ENCODE measurements around the gene HTR4. TPM values are rescaled to one million over a fixed set of nuclear protein-coding genes. Genes with fewer than 3 reads are reported as not detected.

Gene HTR4
- total and polyA plus RNA-seq, 2 of the 4 experiments (the other 2 are of a cell fraction): not detected

DNA sequence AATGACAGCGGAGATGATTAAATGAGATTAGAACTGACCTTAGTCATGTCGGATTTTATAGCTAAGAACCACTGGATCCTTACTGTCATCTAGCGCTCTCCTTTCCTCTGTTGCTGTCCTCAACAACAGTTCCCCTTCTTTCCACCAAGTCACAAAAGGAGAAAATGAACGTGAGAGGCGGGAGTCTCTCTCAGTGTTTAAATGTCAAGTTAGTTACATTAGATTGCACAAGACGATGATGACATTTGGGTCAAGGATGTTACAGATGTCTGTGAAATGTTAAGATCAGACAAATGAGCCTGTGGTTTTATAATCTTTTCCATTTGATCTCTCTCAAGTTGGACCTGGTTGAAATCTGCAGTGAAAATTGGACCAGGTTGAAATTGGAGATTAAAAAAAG lies 217.1 kb downstream of the HTR4 start:
- Histone ChIP-seq H3K4me1 (ENCODE audit: control insufficient read depth, insufficient read depth, low read length) (no peaks in the 10 kb centered on the region), H3K14ac (replicated peaks; ENCODE audit: low read depth, low read length) (no peak overlapping the region), H3K36me3 (ENCODE audit: control insufficient read depth, insufficient read depth, low read length) (peaks cover 19% of the 10 kb centered on the region), H3K4ac (ENCODE audit: low read depth, low read length) (no peak overlapping the region), H3K4me3 (ENCODE audit: insufficient read depth, low read depth, low read length) (no peak overlapping the region), H2AK5ac (ENCODE audit: low read depth, low read length) (no peak overlapping the region), H4K91ac (ENCODE audit: insufficient read depth, low read depth, low read length) (no peak overlapping the region), H3K9ac (ENCODE audit: low read depth, low read length) (no peak overlapping the region), H2BK20ac (ENCODE audit: low read depth, low read length) (no peak overlapping the region), H2AK9ac (replicated peaks; ENCODE audit: low read depth, low read length, poor library complexity) (no peak overlapping the region), H2BK120ac (ENCODE audit: low read depth, low read length) (no peak overlapping the region), H3K56ac (ENCODE audit: extremely low read depth, insufficient read depth, low read length) (no peak overlapping the region), H3K9me1 (ENCODE audit: insufficient read depth, low read length) (no peaks in the 10 kb centered on the region), H4K8ac (ENCODE audit: low read depth in 2 of 2, low read length in 2 of 2) (no peak overlapping the region), H3K27ac (ENCODE audit: insufficient read depth, low read length) (no peak overlapping the region), H3K18ac (ENCODE audit: low read depth, low read length) (no peak overlapping the region), H3K23ac (ENCODE audit: low read depth, low read length) (no peak overlapping the region), H2AFZ (replicated peaks; ENCODE audit: low read length, poor library complexity) (no peak overlapping the region), H3K9me3 (ENCODE audit: control insufficient read depth, insufficient read depth, low read length) (no peaks in the 10 kb centered on the region), H4K20me1 (ENCODE audit: insufficient read depth, low read length) (no peaks in the 10 kb centered on the region), H2BK5ac (ENCODE audit: low read depth, low read length, poor library complexity, severe bottlenecking) (no peak overlapping the region), H3K27me3 (ENCODE audit: control insufficient read depth, insufficient read depth, low read length) (no peaks in the 10 kb centered on the region), H3K4me2 (ENCODE audit: low read depth, low read length) (no peak overlapping the region), H2BK15ac (ENCODE audit: low read depth, low read length) (no peak overlapping the region), H3K79me1 (ENCODE audit: low read depth in 1 of 2, low read length in 2 of 2) (no peaks in the 10 kb centered on the region; a peak in 2 of 4 replicates), H4K5ac (ENCODE audit: low read depth, low read length) (no peak overlapping the region)
- no peak for TF ChIP-seq RCOR1 (IDR thresholded peaks at IDR 0.05; ENCODE audit: insufficient replicate concordance, low read length)
- peak; percentile 52; the same call in 1 of the 2 replicates for TF ChIP-seq CEBPB (IDR thresholded peaks at IDR 0.05; ENCODE audit: low read depth, low read length)
- TF ChIP-seq BHLHE40 (IDR thresholded peaks at IDR 0.05; ENCODE audit: low read depth, low read length): no peak
- no peak for TF ChIP-seq SMC3 (IDR thresholded peaks at IDR 0.05; ENCODE audit: low read depth, low read length)
- TF ChIP-seq MAFK (IDR thresholded peaks at IDR 0.05; ENCODE audit: low read depth, low read length): no peak
- TF ChIP-seq, protein P1, sequence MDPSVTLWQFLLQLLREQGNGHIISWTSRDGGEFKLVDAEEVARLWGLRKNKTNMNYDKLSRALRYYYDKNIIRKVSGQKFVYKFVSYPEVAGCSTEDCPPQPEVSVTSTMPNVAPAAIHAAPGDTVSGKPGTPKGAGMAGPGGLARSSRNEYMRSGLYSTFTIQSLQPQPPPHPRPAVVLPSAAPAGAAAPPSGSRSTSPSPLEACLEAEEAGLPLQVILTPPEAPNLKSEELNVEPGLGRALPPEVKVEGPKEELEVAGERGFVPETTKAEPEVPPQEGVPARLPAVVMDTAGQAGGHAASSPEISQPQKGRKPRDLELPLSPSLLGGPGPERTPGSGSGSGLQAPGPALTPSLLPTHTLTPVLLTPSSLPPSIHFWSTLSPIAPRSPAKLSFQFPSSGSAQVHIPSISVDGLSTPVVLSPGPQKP (IDR thresholded peaks at IDR 0.05; ENCODE audit: borderline replicate concordance, low read depth, low read length): no peak
- TF ChIP-seq POLR2A (IDR thresholded peaks at IDR 0.05; ENCODE audit: low read depth, low read length): no peak
- ChIA-PET CTCF (interaction anchor here (0.6 to 1.2 kb wide), 2 partner anchors 294 to 589 kb away, joined by 3 to 5 read pairs; no protein-coding TSS in a partner anchor), POLR2A (ENCODE audit: unreplicated experiment) (no interaction called here)
- ATAC-seq (ENCODE audit: low read depth) (no peak), DNase-seq (peak; percentile 3)
- BruUV-seq (replicated peaks): no TSS peak
- in situ Hi-C loops (cut with MboI; ENCODE audit: low sequenced_read_pairs): loop anchor here (25.0 kb wide), 1 partner anchor 800 kb away; no protein-coding TSS in a partner anchor
- WGBS, 2 experiments (ENCODE audit: extremely low coverage in 2 of 2, insufficient read length in 1 of 2): no CpG with 5 or more reads among the region's 6 CpGs
- dilution Hi-C loops (cut with HindIII; ENCODE audit: low sequenced_read_pairs, unreplicated experiment): no loop called here
- intact Hi-C loops (cut with micrococcal nuclease): no loop called here

Data from IMR-90 (cell line).